ENCODE data around the gene FAM216B. TPM values are rescaled to one million over a fixed set of nuclear protein-coding genes. Genes with fewer than 3 reads are reported as not detected.

The FAM216B gene
- total and polyA plus RNA-seq, 10 of the 15 experiments (the other 5 are each of a cell fraction or from before 2014, with no cell fraction given): not detected

DNA sequence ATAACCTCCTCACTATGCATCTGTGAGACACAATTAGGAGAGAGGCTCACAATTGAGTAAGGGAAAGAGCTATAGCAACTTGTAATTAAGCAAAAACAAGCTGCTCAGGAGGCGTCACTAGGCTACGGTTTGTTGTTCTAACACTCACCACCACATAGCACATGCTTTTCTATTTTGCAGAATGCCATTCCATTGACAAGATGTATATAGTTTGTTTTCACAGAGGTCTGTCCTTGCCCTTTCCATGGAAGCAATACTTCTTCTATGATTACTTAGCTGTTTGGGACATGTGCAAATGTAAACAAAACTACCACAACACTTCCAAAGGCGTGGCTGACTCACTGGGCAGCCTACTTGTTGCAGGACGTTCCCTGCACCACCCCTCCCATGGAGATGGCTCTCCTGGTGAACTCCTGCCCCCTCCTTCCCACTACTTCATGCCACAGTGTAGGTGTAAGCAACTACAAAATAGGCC, 33.9 kb upstream of the FAM216B start:
- ChIA-PET CTCF (no interaction called here), RAD21 (ENCODE audit: unreplicated experiment) (no interaction called here), SMC1A (ENCODE audit: uncharacterized antibody, unreplicated experiment) (no interaction called here), POLR2A (no interaction called here)
- Histone ChIP-seq H3K4me2 (ENCODE audit: control insufficient read depth, insufficient read depth) (no peak overlapping the region), H4K20me1 (ENCODE audit: control insufficient read depth, insufficient read depth) (no peaks in the 10 kb centered on the region), H3K4me3 (no peak overlapping the region), H2AFZ (ENCODE audit: control insufficient read depth, low read depth, low read length) (no peak overlapping the region), H3K27me3 (replicated peaks in 1 of 2; ENCODE audit: control insufficient read depth in 2 of 2, insufficient read depth in 2 of 2, low read length in 1 of 2) (no peaks in the 10 kb centered on the region; a peak in 2 of 4 replicates), H3K9me3 (replicated peaks; ENCODE audit: control insufficient read depth, insufficient read depth, low read length) (no peaks in the 10 kb centered on the region; the same call in 2 of the 3 replicates), H3K4me1 (ENCODE audit: control insufficient read depth, insufficient read depth, low read length) (no peaks in the 10 kb centered on the region), H3K79me2 (ENCODE audit: control insufficient read depth, insufficient read depth, low read length) (no peaks in the 10 kb centered on the region), H3K36me3 (ENCODE audit: control insufficient read depth in 2 of 2, insufficient read depth in 2 of 2, low read length in 1 of 2) (no peaks in the 10 kb centered on the region), H3K27ac (ENCODE audit: control insufficient read depth, insufficient read depth) (no peak overlapping the region), H3K9ac (ENCODE audit: control insufficient read depth, insufficient read depth, low read length) (no peak overlapping the region)
- BruUV-seq (replicated peaks): no TSS peak
- 11% methylated on average over 4 of the region's 4 CpGs for WGBS (ENCODE audit: insufficient coverage, insufficient replicate concordance, low lambda C conversion rate, missing lambda C conversion rate)
- no peak for DNase-seq (ENCODE audit: low read depth, low spot score)
- FAIRE-seq: no peak
- TF ChIP-seq, protein P1, sequence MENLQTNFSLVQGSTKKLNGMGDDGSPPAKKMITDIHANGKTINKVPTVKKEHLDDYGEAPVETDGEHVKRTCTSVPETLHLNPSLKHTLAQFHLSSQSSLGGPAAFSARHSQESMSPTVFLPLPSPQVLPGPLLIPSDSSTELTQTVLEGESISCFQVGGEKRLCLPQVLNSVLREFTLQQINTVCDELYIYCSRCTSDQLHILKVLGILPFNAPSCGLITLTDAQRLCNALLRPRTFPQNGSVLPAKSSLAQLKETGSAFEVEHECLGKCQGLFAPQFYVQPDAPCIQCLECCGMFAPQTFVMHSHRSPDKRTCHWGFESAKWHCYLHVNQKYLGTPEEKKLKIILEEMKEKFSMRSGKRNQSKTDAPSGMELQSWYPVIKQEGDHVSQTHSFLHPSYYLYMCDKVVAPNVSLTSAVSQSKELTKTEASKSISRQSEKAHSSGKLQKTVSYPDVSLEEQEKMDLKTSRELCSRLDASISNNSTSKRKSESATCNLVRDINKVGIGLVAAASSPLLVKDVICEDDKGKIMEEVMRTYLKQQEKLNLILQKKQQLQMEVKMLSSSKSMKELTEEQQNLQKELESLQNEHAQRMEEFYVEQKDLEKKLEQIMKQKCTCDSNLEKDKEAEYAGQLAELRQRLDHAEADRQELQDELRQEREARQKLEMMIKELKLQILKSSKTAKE (IDR thresholded peaks at IDR 0.05; ENCODE audit: low read depth, poor library complexity, severe bottlenecking): no peak
- ATAC-seq: no peak
- intact Hi-C loops (cut with micrococcal nuclease; ENCODE audit: unreplicated experiment) (no loop called here), in situ Hi-C loops (cut with MboI) (no loop called here)

DNA sequence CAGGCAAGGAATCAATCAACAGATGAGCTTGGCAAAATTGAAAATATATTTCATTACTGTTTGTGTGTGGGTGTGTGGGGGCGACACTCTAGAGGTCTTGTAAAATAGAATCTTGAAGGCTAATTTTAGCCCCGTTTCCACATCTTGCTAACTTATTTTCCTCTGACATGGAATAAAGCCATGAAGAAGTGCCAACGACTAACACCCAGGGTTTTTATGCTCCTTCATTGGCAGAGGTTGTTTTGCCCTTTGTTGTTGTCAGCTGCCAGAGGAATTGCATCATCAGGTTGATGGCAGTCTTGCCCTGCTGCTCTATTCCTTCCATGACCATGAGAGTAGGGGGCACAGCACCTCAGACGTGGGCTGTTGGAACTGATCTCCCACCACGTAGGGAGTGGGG, 30.6 kb upstream of the FAM216B start:
- no peaks in the 10 kb centered on the region for H3K4me1 ChIP-seq (ENCODE audit: control insufficient read depth, insufficient read depth, low read length)
- POLR2A ChIA-PET: no interaction called here
- RAD21 ChIA-PET (ENCODE audit: unreplicated experiment): no interaction called here
- H3K27me3 ChIP-seq (replicated peaks in 1 of 2; ENCODE audit: control insufficient read depth in 2 of 2, insufficient read depth in 2 of 2, low read length in 1 of 2): no peaks in the 10 kb centered on the region; a peak in 2 of 4 replicates
- ATAC-seq (no peak), DNase-seq (ENCODE audit: low read depth, low spot score) (no peak), FAIRE-seq (no peak)
- H3K4me2 ChIP-seq (ENCODE audit: control insufficient read depth, insufficient read depth): no peak overlapping the region
- SMC1A ChIA-PET (ENCODE audit: uncharacterized antibody, unreplicated experiment): no interaction called here
- H3K36me3 ChIP-seq (ENCODE audit: control insufficient read depth in 2 of 2, insufficient read depth in 2 of 2, low read length in 1 of 2): no peaks in the 10 kb centered on the region
- H3K27ac ChIP-seq (ENCODE audit: control insufficient read depth, insufficient read depth): no peak overlapping the region
- intact Hi-C loops (cut with micrococcal nuclease; ENCODE audit: unreplicated experiment): no loop called here
- H3K9ac ChIP-seq (ENCODE audit: control insufficient read depth, insufficient read depth, low read length): no peak overlapping the region
- H3K9me3 ChIP-seq (replicated peaks; ENCODE audit: control insufficient read depth, insufficient read depth, low read length): no peaks in the 10 kb centered on the region
- in situ Hi-C loops (cut with MboI): no loop called here
- H3K79me2 ChIP-seq (ENCODE audit: control insufficient read depth, insufficient read depth, low read length): no peaks in the 10 kb centered on the region
- H2AFZ ChIP-seq (ENCODE audit: control insufficient read depth, low read depth, low read length): no peak overlapping the region
- H4K20me1 ChIP-seq (ENCODE audit: control insufficient read depth, insufficient read depth): no peaks in the 10 kb centered on the region
- no TSS peak for BruUV-seq (replicated peaks)
- no peak overlapping the region for H3K4me3 ChIP-seq
- 18% methylated on average over 5 of the region's 5 CpGs for WGBS (ENCODE audit: insufficient coverage, insufficient replicate concordance, low lambda C conversion rate, missing lambda C conversion rate)
- CTCF ChIA-PET: interaction anchor here (1.0 kb wide), 1 partner anchor 11 kb away, joined by 3 read pairs; no protein-coding TSS in a partner anchor
- TF ChIP-seq SMAD5 (IDR thresholded peaks at IDR 0.05; ENCODE audit: low read depth) (no peak), ASH2L (IDR thresholded peaks at IDR 0.05; ENCODE audit: borderline replicate concordance, low read depth) (no peak), HDAC6 (IDR thresholded peaks at IDR 0.05; ENCODE audit: unreplicated experiment) (no peak), CEBPB (IDR thresholded peaks at IDR 0.05; ENCODE audit: borderline replicate concordance in 1 of 2, low read depth in 2 of 2, low read length in 2 of 2) (no peak), IKZF1 (conservative IDR thresholded peaks at IDR 0.05) (no peak), SUZ12 (IDR thresholded peaks at IDR 0.05; ENCODE audit: unreplicated experiment) (no peak), RAD21 (IDR thresholded peaks at IDR 0.05; ENCODE audit: insufficient read depth, low read depth, low read length) (no peak), MXI1 (IDR thresholded peaks at IDR 0.05; ENCODE audit: low read depth, low read length) (no peak), KDM1A (IDR thresholded peaks at IDR 0.05; ENCODE audit: borderline replicate concordance) (no peak)
- TF ChIP-seq, protein P2, sequence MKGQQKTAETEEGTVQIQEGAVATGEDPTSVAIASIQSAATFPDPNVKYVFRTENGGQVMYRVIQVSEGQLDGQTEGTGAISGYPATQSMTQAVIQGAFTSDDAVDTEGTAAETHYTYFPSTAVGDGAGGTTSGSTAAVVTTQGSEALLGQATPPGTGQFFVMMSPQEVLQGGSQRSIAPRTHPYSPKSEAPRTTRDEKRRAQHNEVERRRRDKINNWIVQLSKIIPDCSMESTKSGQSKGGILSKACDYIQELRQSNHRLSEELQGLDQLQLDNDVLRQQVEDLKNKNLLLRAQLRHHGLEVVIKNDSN (IDR thresholded peaks at IDR 0.05; ENCODE audit: borderline replicate concordance, extremely low read length, insufficient read depth, low read depth, low read length): no peak
- TF ChIP-seq, protein P3, sequence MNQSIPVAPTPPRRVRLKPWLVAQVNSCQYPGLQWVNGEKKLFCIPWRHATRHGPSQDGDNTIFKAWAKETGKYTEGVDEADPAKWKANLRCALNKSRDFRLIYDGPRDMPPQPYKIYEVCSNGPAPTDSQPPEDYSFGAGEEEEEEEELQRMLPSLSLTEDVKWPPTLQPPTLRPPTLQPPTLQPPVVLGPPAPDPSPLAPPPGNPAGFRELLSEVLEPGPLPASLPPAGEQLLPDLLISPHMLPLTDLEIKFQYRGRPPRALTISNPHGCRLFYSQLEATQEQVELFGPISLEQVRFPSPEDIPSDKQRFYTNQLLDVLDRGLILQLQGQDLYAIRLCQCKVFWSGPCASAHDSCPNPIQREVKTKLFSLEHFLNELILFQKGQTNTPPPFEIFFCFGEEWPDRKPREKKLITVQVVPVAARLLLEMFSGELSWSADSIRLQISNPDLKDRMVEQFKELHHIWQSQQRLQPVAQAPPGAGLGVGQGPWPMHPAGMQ (IDR thresholded peaks at IDR 0.05; ENCODE audit: borderline replicate concordance): no peak

All from GM12878 (cell line).